SK-N-SH (cell line): Measurements from ENCODE around the gene RAPGEF1. TPM values are rescaled to one million over a fixed set of nuclear protein-coding genes. Genes with fewer than 3 reads are reported as not detected.
A peak's percentile ranks its signal among the peaks of the same experiment; 100 is the strongest.

ENCODE experiments used
- CTCF ChIA-PET: fragments of 300-600, 350-600 bp; formaldehyde crosslinking; extraction: SDS; loops from one replicate; lab custom pipeline; 2021; lab: Yijun Ruan, JAX
- POLR2A ChIA-PET: fragments of 350-600 bp; sonication (Branson Sonifier 250); formaldehyde crosslinking; extraction: SDS; loops from one replicate; lab custom pipeline; 2020; ENCODE audit warnings: antibody characterized with exemption, inconsistent platforms; lab: Yijun Ruan, JAX
- DNase-seq: peaks from one replicate; pipeline ENCODE4 v3.0.0; 2012
- H2AFZ ChIP-seq: fragments of 200-600 bp; sonication (generic); 2 replicates; pipeline ENCODE4 v1.8.1; 2016; ENCODE audit warnings: antibody characterized with exemption, mild to moderate bottlenecking, low read depth
- H3F3A ChIP-seq: fragments of 200-600 bp; sonication (generic); replicated peaks from 2 replicates; pipeline ENCODE3; 2016; ENCODE audit warnings: antibody characterized with exemption, mild to moderate bottlenecking; ENCODE audit not compliant: insufficient read depth
- H3K27ac ChIP-seq, 2 experiments: fragments of 200-500 bp in 1 of 2; fragments of 200-600 bp in 1 of 2; sonication (Bioruptor generic) in 1 of 2; sonication (generic), shearing (Covaris generic) in 1 of 2; 2 replicates each; pipeline versions ENCODE4 v1.5.1 to v1.6.1; 2014 to 2016; ENCODE audit warnings: low read depth in 2 of 2, inconsistent platforms in 1 of 2, low read length in 1 of 2, mild to moderate bottlenecking in 1 of 2, mixed read lengths in 1 of 2
- H3K27me3 ChIP-seq: fragments of 200-600 bp; sonication (generic), shearing (Covaris generic); 2 replicates; pipeline ENCODE4 v1.6.1; 2016; ENCODE audit warnings: mixed run types; ENCODE audit not compliant: insufficient read depth
- H3K36me3 ChIP-seq, 2 experiments: fragments of 200-500 bp in 1 of 2; fragments of 200-600 bp in 1 of 2; sonication (Bioruptor generic) in 1 of 2; sonication (generic) in 1 of 2; replicated peaks in 1 of 2; 2 replicates each; pipeline versions ENCODE3 to v1.5.1; 2014 to 2016; ENCODE audit warnings: low read length in 1 of 2, mild to moderate bottlenecking in 1 of 2; ENCODE audit not compliant: insufficient read depth in 2 of 2, control insufficient read depth in 1 of 2
- H3K4me1 ChIP-seq, 2 experiments: fragments of 200-500 bp in 1 of 2; fragments of 200-600 bp in 1 of 2; sonication (Bioruptor generic) in 1 of 2; sonication (generic), shearing (Covaris generic) in 1 of 2; 2 replicates each; pipeline versions ENCODE4 v1.5.1 to v1.6.1; 2014 to 2016; ENCODE audit warnings: low read depth in 1 of 2, low read length in 1 of 2, mixed run types in 1 of 2; ENCODE audit not compliant: insufficient read depth in 2 of 2, control insufficient read depth in 1 of 2
- H3K4me2 ChIP-seq: fragments of 200-600 bp; sonication (generic), shearing (Covaris generic); 2 replicates; pipeline ENCODE4 v1.6.1; 2017; ENCODE audit warnings: mixed run types
- H3K4me3 ChIP-seq, 2 experiments: fragments of 200-500 bp in 1 of 2; fragments of 200-600 bp in 1 of 2; sonication (Bioruptor generic) in 1 of 2; sonication (generic), shearing (Covaris generic) in 1 of 2; 2 replicates each; pipeline versions ENCODE4 v1.5.1 to v1.8.1; 2014 to 2016; ENCODE audit warnings: low read depth in 2 of 2, inconsistent platforms in 1 of 2, low read length in 1 of 2, mild to moderate bottlenecking in 1 of 2, mixed read lengths in 1 of 2, moderate library complexity in 1 of 2
- H3K79me2 ChIP-seq: fragments of 200-600 bp; sonication (generic); 2 replicates; pipeline ENCODE4 v1.8.1; 2017; ENCODE audit warnings: mild to moderate bottlenecking; ENCODE audit not compliant: insufficient read depth
- H3K9ac ChIP-seq: fragments of 200-600 bp; sonication (generic); 2 replicates; pipeline ENCODE4 v1.6.1; 2017; ENCODE audit warnings: mixed run types
- H3K9me2 ChIP-seq: fragments of 200-600 bp; sonication (generic); 2 replicates; pipeline ENCODE4 v1.6.1; 2017; ENCODE audit warnings: mixed run types
- H3K9me3 ChIP-seq: fragments of 200-600 bp; sonication (generic); 2 replicates; pipeline ENCODE4 v1.6.1; 2017; ENCODE audit warnings: mixed run types, mild to moderate bottlenecking, moderate library complexity
- H4K20me1 ChIP-seq: fragments of 200-600 bp; sonication (generic); 2 replicates; pipeline ENCODE4 v1.6.1; 2017; ENCODE audit warnings: mild to moderate bottlenecking, mixed run types; ENCODE audit not compliant: insufficient read depth
- ELF1 ChIP-seq: IDR thresholded peaks from 2 replicates; pipeline ENCODE4 v1.4.0; 2012
- EP300 ChIP-seq, 2 experiments: IDR thresholded peaks; 2 replicates each; pipeline versions ENCODE4 v1.4.0 to v1.6.1; 2012; ENCODE audit warnings: borderline replicate concordance in 1 of 2, low read depth in 1 of 2, low read length in 1 of 2
- EZH2phosphoT487 ChIP-seq: fragments of 200-600 bp; sonication (generic); IDR thresholded peaks from 2 replicates; pipeline ENCODE4 v1.6.1; 2017; ENCODE audit warnings: low read depth, mixed run types, mild to moderate bottlenecking, antibody characterized with exemption, moderate library complexity, borderline replicate concordance
- FOSL2 ChIP-seq: IDR thresholded peaks from 2 replicates; pipeline ENCODE4 v1.4.0; 2012; ENCODE audit warnings: low read depth, mild to moderate bottlenecking, moderate library complexity, borderline replicate concordance
- FOXJ3 ChIP-seq: sonication (generic); formaldehyde crosslinking; IDR thresholded peaks from 2 replicates; pipeline ENCODE4 v1.5.1; 2020; ENCODE audit warnings: mild to moderate bottlenecking, missing genetic modification reagents
- FOXM1 ChIP-seq: IDR thresholded peaks from 2 replicates; pipeline ENCODE4 v1.4.0; 2012; ENCODE audit warnings: low read depth, mild to moderate bottlenecking
- GABPA ChIP-seq: IDR thresholded peaks from 2 replicates; pipeline ENCODE4 v1.4.0; 2012; ENCODE audit warnings: low read depth, mild to moderate bottlenecking
- JUND ChIP-seq: IDR thresholded peaks from 2 replicates; pipeline ENCODE4 v1.4.0; 2012
- MEF2A ChIP-seq: IDR thresholded peaks from 2 replicates; pipeline ENCODE4 v1.4.0; 2012; ENCODE audit warnings: low read depth, borderline replicate concordance
- MXI1 ChIP-seq: IDR thresholded peaks from 2 replicates; pipeline ENCODE4 v1.6.1; 2012; ENCODE audit warnings: mild to moderate bottlenecking, low read depth, low read length, improper control_type of control experiment
- NFIC ChIP-seq: IDR thresholded peaks from 2 replicates; pipeline ENCODE4 v1.4.0; 2012; ENCODE audit warnings: borderline replicate concordance
- POLR2AphosphoS5 ChIP-seq: IDR thresholded peaks from 2 replicates; pipeline ENCODE4 v1.6.1; 2012; ENCODE audit warnings: low read depth, low read length
- RAD21 ChIP-seq: IDR thresholded peaks from 2 replicates; pipeline ENCODE4 v1.6.1; 2012; ENCODE audit warnings: mild to moderate bottlenecking, low read length
- RCOR1 ChIP-seq: fragments of 150-350 bp; IDR thresholded peaks from 2 replicates; pipeline ENCODE4 v1.6.1; 2017; ENCODE audit warnings: antibody characterized with exemption, low read length
- REST ChIP-seq: IDR thresholded peaks from 2 replicates; pipeline ENCODE4 v1.6.1; 2012; ENCODE audit warnings: mild to moderate bottlenecking, low read depth, low read length, moderate library complexity
- SIN3A ChIP-seq: IDR thresholded peaks from 2 replicates; pipeline ENCODE4 v1.6.1; 2012; ENCODE audit warnings: low read depth, mild to moderate bottlenecking, low read length, moderate library complexity, borderline replicate concordance
- SMC3 ChIP-seq: IDR thresholded peaks from 2 replicates; pipeline ENCODE4 v1.6.1; 2012; ENCODE audit warnings: low read depth, low read length, improper control_type of control experiment
- TAF1 ChIP-seq: IDR thresholded peaks from 2 replicates; pipeline ENCODE4 v1.6.1; 2012; ENCODE audit warnings: low read depth, mild to moderate bottlenecking, low read length, moderate library complexity, borderline replicate concordance
- TCF12 ChIP-seq: IDR thresholded peaks from 2 replicates; pipeline ENCODE4 v1.4.0; 2012
- TEAD4 ChIP-seq: IDR thresholded peaks from 2 replicates; pipeline ENCODE4 v1.4.0; 2012; ENCODE audit warnings: mild to moderate bottlenecking, borderline replicate concordance; ENCODE audit not compliant: insufficient read depth
- USF1 ChIP-seq: IDR thresholded peaks from 2 replicates; pipeline ENCODE4 v1.4.0; 2012; ENCODE audit warnings: low read depth, borderline replicate concordance
- YY1 ChIP-seq: IDR thresholded peaks from 2 replicates; pipeline ENCODE4 v1.4.0; 2012; ENCODE audit warnings: low read depth, mild to moderate bottlenecking
- WGBS: methylation state at CpG from one replicate; pipeline ENCODE4 v1.1.6; 2017; ENCODE audit warnings: low lambda C conversion rate; 5-methylcytosine and 5-hydroxymethylcytosine counted together
- polyA plus RNA-seq, 3 experiments: library from polyadenylated mRNA; depleted of rRNA; stranded (reverse); fragments of >200 nt; gene quantifications; 2 replicates each; pipeline ENCODE4 v1.2.3, GENCODE V29; 2012
- TF ChIP-seq, protein P1 (sequence below): fragments of 150-350 bp; IDR thresholded peaks from 2 replicates; pipeline ENCODE4 v1.6.1; 2017; ENCODE audit warnings: antibody characterized with exemption, low read length, low read depth, borderline replicate concordance
- TF ChIP-seq, protein P2 (sequence below): fragments of 150-350 bp; IDR thresholded peaks from 2 replicates; pipeline ENCODE4 v1.6.1; 2016; ENCODE audit warnings: mild to moderate bottlenecking, low read depth, low read length
- TF ChIP-seq, protein P3 (sequence below): IDR thresholded peaks from 2 replicates; pipeline ENCODE4; 2012

RAPGEF1 gene
- polyA plus RNA-seq, 1 of the 3 experiments (the other 2 are of a cell fraction), result 26.2 TPM

DNA sequence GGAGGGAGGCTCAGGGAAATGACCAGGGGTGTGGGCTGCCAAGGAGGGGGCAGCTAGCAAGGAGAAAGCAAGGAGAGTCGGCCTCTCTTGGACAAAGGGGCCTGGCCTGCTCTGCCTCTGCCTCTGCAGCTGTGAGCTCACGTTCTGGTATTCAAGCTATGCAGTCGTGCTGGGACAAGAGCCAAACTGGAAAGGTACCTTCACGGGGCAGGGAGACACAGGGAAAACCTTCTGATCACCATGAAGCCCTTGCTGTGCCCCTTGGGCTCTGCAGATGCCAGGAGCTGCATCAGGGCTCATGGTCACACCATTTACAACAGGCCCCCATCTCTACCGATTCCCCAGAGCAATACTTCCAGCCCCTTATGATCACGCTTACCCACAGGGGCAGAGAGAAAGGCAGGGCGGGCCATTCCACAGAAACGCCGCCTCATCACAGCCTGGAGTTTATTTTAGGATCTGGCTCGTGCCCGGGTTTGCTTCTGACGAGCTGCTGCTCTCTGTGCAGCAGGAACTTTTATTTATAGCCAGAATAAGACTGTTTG, 131.3 kb downstream of the RAPGEF1 start:
- Histone ChIP-seq H3K4me3 (0 out of 4 replicates have a peak overlapping the region, but pooled peaks of 1 of the 2 experiments have one; percentile 5), H3K36me3 (peaks cover 10 to 11% of the 10 kb centered on the region in 2 experiments), H3K9ac (peak overlapping the region; percentile 24; the same call in 1 of the 2 replicates), H2AFZ (no peak overlapping the region), H3K79me2 (no peaks in the 10 kb centered on the region), H4K20me1 (0 out of 2 replicates have a peak, but pooled peaks cover 6% of the 10 kb centered on the region), H3K9me2 (no peaks in the 10 kb centered on the region), H3K4me2 (peak overlapping the region; percentile 53), H3K27ac (peak overlapping the region; percentile 61 to 63; a peak in 3 of 4 replicates), H3K4me1 (peaks cover 13 to 16% of the 10 kb centered on the region in 2 experiments; a peak in 3 of 4 replicates), H3K9me3 (no peaks in the 10 kb centered on the region), H3F3A (peaks cover 16% of the 10 kb centered on the region), H3K27me3 (no peaks in the 10 kb centered on the region)
- WGBS, result 14% methylated on average over 12 of the region's 12 CpGs
- no peak for DNase-seq
- ChIA-PET CTCF (interaction anchor here (1.1 to 3.0 kb wide), 3 partner anchors 130 to 151 kb away, joined by 3 to 10 read pairs (median 7); no protein-coding TSS in a partner anchor), POLR2A (no interaction called here)
- TF ChIP-seq, protein P1, sequence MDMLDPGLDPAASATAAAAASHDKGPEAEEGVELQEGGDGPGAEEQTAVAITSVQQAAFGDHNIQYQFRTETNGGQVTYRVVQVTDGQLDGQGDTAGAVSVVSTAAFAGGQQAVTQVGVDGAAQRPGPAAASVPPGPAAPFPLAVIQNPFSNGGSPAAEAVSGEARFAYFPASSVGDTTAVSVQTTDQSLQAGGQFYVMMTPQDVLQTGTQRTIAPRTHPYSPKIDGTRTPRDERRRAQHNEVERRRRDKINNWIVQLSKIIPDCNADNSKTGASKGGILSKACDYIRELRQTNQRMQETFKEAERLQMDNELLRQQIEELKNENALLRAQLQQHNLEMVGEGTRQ, result no peak
- TF ChIP-seq SIN3A (no peak), SMC3 (no peak), NFIC (peak; percentile 90), TCF12 (no peak; the same call in none of the 2 replicates), FOXM1 (no peak), POLR2AphosphoS5 (no peak), TAF1 (no peak), FOXJ3 (CRISPR knock-in tag) (no peak), ELF1 (no peak), YY1 (no peak), RAD21 (no peak), MEF2A (peak; percentile 77), EZH2phosphoT487 (no peak), TEAD4 (peak; percentile 87), EP300 (IDR thresholded peaks at IDR 0.05; ENCODE audit: borderline replicate concordance in 1 of 2, low read depth in 1 of 2, low read length in 1 of 2) (no peak), MXI1 (no peak), GABPA (no peak), RCOR1 (no peak), FOSL2 (no peak; the same call in 1 of the 2 replicates), JUND (peak; percentile 30; the same call in 1 of the 2 replicates), REST (no peak), USF1 (no peak)
- TF ChIP-seq, protein P2, sequence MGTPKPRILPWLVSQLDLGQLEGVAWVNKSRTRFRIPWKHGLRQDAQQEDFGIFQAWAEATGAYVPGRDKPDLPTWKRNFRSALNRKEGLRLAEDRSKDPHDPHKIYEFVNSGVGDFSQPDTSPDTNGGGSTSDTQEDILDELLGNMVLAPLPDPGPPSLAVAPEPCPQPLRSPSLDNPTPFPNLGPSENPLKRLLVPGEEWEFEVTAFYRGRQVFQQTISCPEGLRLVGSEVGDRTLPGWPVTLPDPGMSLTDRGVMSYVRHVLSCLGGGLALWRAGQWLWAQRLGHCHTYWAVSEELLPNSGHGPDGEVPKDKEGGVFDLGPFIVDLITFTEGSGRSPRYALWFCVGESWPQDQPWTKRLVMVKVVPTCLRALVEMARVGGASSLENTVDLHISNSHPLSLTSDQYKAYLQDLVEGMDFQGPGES, result no peak
- TF ChIP-seq, protein P3, sequence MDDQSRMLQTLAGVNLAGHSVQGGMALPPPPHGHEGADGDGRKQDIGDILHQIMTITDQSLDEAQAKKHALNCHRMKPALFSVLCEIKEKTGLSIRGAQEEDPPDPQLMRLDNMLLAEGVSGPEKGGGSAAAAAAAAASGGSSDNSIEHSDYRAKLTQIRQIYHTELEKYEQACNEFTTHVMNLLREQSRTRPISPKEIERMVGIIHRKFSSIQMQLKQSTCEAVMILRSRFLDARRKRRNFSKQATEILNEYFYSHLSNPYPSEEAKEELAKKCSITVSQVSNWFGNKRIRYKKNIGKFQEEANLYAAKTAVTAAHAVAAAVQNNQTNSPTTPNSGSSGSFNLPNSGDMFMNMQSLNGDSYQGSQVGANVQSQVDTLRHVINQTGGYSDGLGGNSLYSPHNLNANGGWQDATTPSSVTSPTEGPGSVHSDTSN, result no peak
